HEK293 (cell line): ENCODE measurements around the gene ZBED4.

Experiments used
- GLI4 ChIP-seq: fragments of 450-650 bp; formaldehyde crosslinking; IDR thresholded peaks from 2 replicates; pipeline ENCODE4 v1.5.1; 2016; ENCODE audit warnings: missing biosample characterization, missing genetic modification characterization
- HIC1 ChIP-seq: fragments of 450-650 bp; formaldehyde crosslinking; IDR thresholded peaks from 2 replicates; pipeline ENCODE4 v1.5.1; 2016; ENCODE audit warnings: missing biosample characterization, missing genetic modification characterization
- KLF1 ChIP-seq: fragments of 450-650 bp; formaldehyde crosslinking; IDR thresholded peaks from 2 replicates; pipeline ENCODE4 v1.5.1; 2016; ENCODE audit warnings: missing biosample characterization, missing genetic modification characterization
- KLF16 ChIP-seq: fragments of 450-650 bp; formaldehyde crosslinking; IDR thresholded peaks from 2 replicates; pipeline ENCODE4 v1.5.1; 2017; ENCODE audit warnings: missing biosample characterization, missing genetic modification characterization
- KLF7 ChIP-seq: fragments of 450-650 bp; formaldehyde crosslinking; IDR thresholded peaks from 2 replicates; pipeline ENCODE4 v1.5.1; 2016; ENCODE audit warnings: missing biosample characterization, missing genetic modification characterization, borderline replicate concordance
- MEIS1 ChIP-seq: sonication (generic); formaldehyde crosslinking; IDR thresholded peaks from 2 replicates; pipeline ENCODE4 v1.8.1; 2022; ENCODE audit warnings: missing genetic modification reagents, mild to moderate bottlenecking, borderline replicate concordance
- PRDM10 ChIP-seq: fragments of 450-650 bp; formaldehyde crosslinking; IDR thresholded peaks from 2 replicates; pipeline ENCODE4 v1.5.1; 2016; ENCODE audit warnings: missing biosample characterization, missing genetic modification characterization
- SETDB1 ChIP-seq: IDR thresholded peaks from one replicate; pipeline ENCODE4 v1.6.1; 2017; ENCODE audit warnings: mild to moderate bottlenecking, low read length, moderate library complexity, mixed read lengths; ENCODE audit not compliant: insufficient read length
- YY1 ChIP-seq: fragments of 450-650 bp; formaldehyde crosslinking; IDR thresholded peaks from 2 replicates; pipeline ENCODE4 v1.5.1; 2018; ENCODE audit warnings: missing biosample characterization, missing genetic modification characterization
- ZBTB26 ChIP-seq: fragments of 450-650 bp; formaldehyde crosslinking; optimal IDR thresholded peaks from 2 replicates; pipeline ENCODE3; 2016; ENCODE audit warnings: missing biosample characterization, mild to moderate bottlenecking, missing genetic modification characterization
- ZNF133 ChIP-seq: fragments of 450-650 bp; formaldehyde crosslinking; IDR thresholded peaks from 2 replicates; pipeline ENCODE4 v1.5.1; 2016; ENCODE audit warnings: missing biosample characterization, missing genetic modification characterization
- ZNF148 ChIP-seq: fragments of 450-650 bp; formaldehyde crosslinking; IDR thresholded peaks from 2 replicates; pipeline ENCODE4 v1.5.0; 2017; ENCODE audit warnings: missing biosample characterization, missing genetic modification characterization, borderline replicate concordance
- ZNF169 ChIP-seq: fragments of 450-650 bp; formaldehyde crosslinking; IDR thresholded peaks from 2 replicates; pipeline ENCODE4 v1.5.1; 2016; ENCODE audit warnings: missing biosample characterization, missing genetic modification characterization
- ZNF23 ChIP-seq: fragments of 450-650 bp; formaldehyde crosslinking; IDR thresholded peaks from 2 replicates; pipeline ENCODE4 v1.5.1; 2016; ENCODE audit warnings: missing biosample characterization, missing genetic modification characterization, borderline replicate concordance
- ZNF266 ChIP-seq: fragments of 450-650 bp; formaldehyde crosslinking; IDR thresholded peaks from 2 replicates; pipeline ENCODE4 v1.5.1; 2016; ENCODE audit warnings: missing biosample characterization, missing genetic modification characterization, low read depth
- ZNF335 ChIP-seq: fragments of 450-650 bp; formaldehyde crosslinking; conservative IDR thresholded peaks from 2 replicates; pipeline ENCODE4 v1.5.1; 2016; ENCODE audit warnings: missing biosample characterization, missing genetic modification characterization
- ZNF391 ChIP-seq: fragments of 450-650 bp; formaldehyde crosslinking; IDR thresholded peaks from 2 replicates; pipeline ENCODE4 v1.5.1; 2016; ENCODE audit warnings: low read depth, missing biosample characterization, missing genetic modification characterization, borderline replicate concordance
- ZNF473 ChIP-seq: fragments of 450-650 bp; formaldehyde crosslinking; IDR thresholded peaks from 2 replicates; pipeline ENCODE4 v1.5.1; 2017; ENCODE audit warnings: missing biosample characterization, missing genetic modification characterization
- ZNF48 ChIP-seq: fragments of 450-650 bp; formaldehyde crosslinking; IDR thresholded peaks from 2 replicates; pipeline ENCODE4 v1.5.1; 2016; ENCODE audit warnings: missing biosample characterization, missing genetic modification characterization
- ZNF513 ChIP-seq: fragments of 450-650 bp; IDR thresholded peaks from 2 replicates; pipeline ENCODE4 v1.5.1; 2018; ENCODE audit warnings: missing biosample characterization, missing genetic modification characterization
- ZNF529 ChIP-seq: fragments of 450-650 bp; formaldehyde crosslinking; IDR thresholded peaks from 2 replicates; pipeline ENCODE4 v1.5.1; 2017; ENCODE audit warnings: missing genetic modification characterization, missing biosample characterization; ENCODE audit not compliant: insufficient replicate concordance
- ZNF544 ChIP-seq: fragments of 450-650 bp; formaldehyde crosslinking; IDR thresholded peaks from 2 replicates; pipeline ENCODE4 v1.5.0; 2017; ENCODE audit warnings: missing biosample characterization, missing genetic modification characterization
- ZNF580 ChIP-seq: fragments of 450-650 bp; formaldehyde crosslinking; IDR thresholded peaks from 2 replicates; pipeline ENCODE4 v1.5.1; 2016; ENCODE audit warnings: missing biosample characterization, missing genetic modification characterization
- ZNF701 ChIP-seq: fragments of 450-650 bp; formaldehyde crosslinking; IDR thresholded peaks from 2 replicates; pipeline ENCODE4 v1.5.1; 2016; ENCODE audit warnings: missing biosample characterization, missing genetic modification characterization

Gene ZBED4

GRCh38 chr22:49826603-49827270, 26.9 kb upstream of the ZBED4 start (continued):
- TF ChIP-seq ZBTB26 (tag by site-specific recombination) = peak; percentile 85
- TF ChIP-seq ZNF169 = no peak
- no peak for TF ChIP-seq KLF1 (tag by site-specific recombination)
- no peak for TF ChIP-seq KLF7 (tag by site-specific recombination)
- peak; percentile 13; the same call in 1 of the 2 replicates for TF ChIP-seq YY1 (tag by site-specific recombination)
- no peak for TF ChIP-seq ZNF266
- no peak for TF ChIP-seq ZNF133 (tag by site-specific recombination)
- no peak for TF ChIP-seq ZNF580
- TF ChIP-seq SETDB1 = no peak
- TF ChIP-seq ZNF148 = no peak
- no peak for TF ChIP-seq ZNF473 (tag by site-specific recombination)
- TF ChIP-seq PRDM10 (tag by site-specific recombination) = no peak
- no peak for TF ChIP-seq ZNF513 (tag by site-specific recombination)
- no peak for TF ChIP-seq ZNF48 (tag by site-specific recombination)
- no peak for TF ChIP-seq KLF16
- TF ChIP-seq ZNF23 (tag by site-specific recombination) = no peak
- no peak for TF ChIP-seq ZNF701 (tag by site-specific recombination)
- no peak for TF ChIP-seq ZNF544 (tag by site-specific recombination)
- 0 out of 2 replicates have a peak, but pooled peaks have one; percentile 23 for TF ChIP-seq GLI4 (tag by site-specific recombination)
- TF ChIP-seq ZNF529 (tag by site-specific recombination) = no peak
- TF ChIP-seq ZNF335 (tag by site-specific recombination) = peak; percentile 53
- TF ChIP-seq ZNF391 = peak; percentile 64; the same call in 1 of the 2 replicates
- no peak for TF ChIP-seq HIC1 (tag by site-specific recombination)
- TF ChIP-seq MEIS1 (CRISPR knock-in tag) = 0 out of 2 replicates have a peak, but pooled peaks have one; percentile 25
